ENCODE measurements around the gene ABAT. TPM values are rescaled to one million over a fixed set of nuclear protein-coding genes. Genes with fewer than 3 reads are reported as not detected.

Gene ABAT
- total RNA-seq, 4 donors from 2014 or later, result 8.3 to 33.5 (median 29.0) TPM

GRCh38 chr16:8665529-8665928, 8.9 kb upstream of the ABAT start:
- DNase-seq, result no peak
- TF ChIP-seq CTCF (IDR thresholded peaks at IDR 0.05) (no peak), POLR2A (IDR thresholded peaks at IDR 0.05) (no peak)
- H3K4me1 ChIP-seq, result no peaks in the 10 kb centered on the region
- H3K4me3 ChIP-seq, result no peak overlapping the region
- no peaks in the 10 kb centered on the region for H3K27me3 ChIP-seq
- no peak overlapping the region for H3K27ac ChIP-seq
- H3K9me3 ChIP-seq, result no peaks in the 10 kb centered on the region
- no peaks in the 10 kb centered on the region for H3K36me3 ChIP-seq

- no peak overlapping the region for H3K27ac ChIP-seq
Measured at GRCh38 chr16:8667492-8667891, 6.9 kb upstream of the ABAT start.

GRCh38 chr16:8668113-8668512, 6.3 kb upstream of the ABAT start:
- no peaks in the 10 kb centered on the region for H3K4me1 ChIP-seq
- no peak for TF ChIP-seq CTCF (IDR thresholded peaks at IDR 0.05)
- H3K27ac ChIP-seq, result no peak overlapping the region
- no peak for DNase-seq
- no peaks in the 10 kb centered on the region for H3K27me3 ChIP-seq
- no peaks in the 10 kb centered on the region for H3K9me3 ChIP-seq
- H3K4me3 ChIP-seq, result no peak overlapping the region
- H3K36me3 ChIP-seq, result no peaks in the 10 kb centered on the region

More at GRCh38 chr16:8667492-8667891, 6.9 kb upstream of the ABAT start:
- DNase-seq, result no peak
- no peaks in the 10 kb centered on the region for H3K4me1 ChIP-seq
- H3K27me3 ChIP-seq, result no peaks in the 10 kb centered on the region
- no peaks in the 10 kb centered on the region for H3K9me3 ChIP-seq
- TF ChIP-seq POLR2A (IDR thresholded peaks at IDR 0.05) (no peak), CTCF (IDR thresholded peaks at IDR 0.05) (no peak)
- H3K4me3 ChIP-seq, result no peak overlapping the region
- H3K36me3 ChIP-seq, result no peaks in the 10 kb centered on the region

- Histone ChIP-seq H3K27ac (no peak overlapping the region), H3K9me3 (no peaks in the 10 kb centered on the region), H3K36me3 (no peaks in the 10 kb centered on the region), H3K27me3 (no peaks in the 10 kb centered on the region), H3K4me3 (no peak overlapping the region), H3K4me1 (no peaks in the 10 kb centered on the region)
- no peak for DNase-seq
- TF ChIP-seq POLR2A (IDR thresholded peaks at IDR 0.05) (no peak), CTCF (IDR thresholded peaks at IDR 0.05) (no peak)
Measured at GRCh38 chr16:8669481-8669880, 4.9 kb upstream of the ABAT start.

- Histone ChIP-seq H3K9me3 (no peaks in the 10 kb centered on the region), H3K4me3 (no peak overlapping the region), H3K27ac (no peak overlapping the region), H3K36me3 (no peaks in the 10 kb centered on the region), H3K27me3 (no peaks in the 10 kb centered on the region), H3K4me1 (peaks cover 0 to 5% (median 2%) of the 10 kb centered on the region in 4 donors)
- no peak for TF ChIP-seq CTCF (IDR thresholded peaks at IDR 0.05)
- TF ChIP-seq POLR2A (IDR thresholded peaks at IDR 0.05), result no peak
- no peak for DNase-seq
Measured at GRCh38 chr16:8670014-8670560, 4.3 kb upstream of the ABAT start.

Measured in Peyer's patch (tissue), 4 donors.